Measurements from ENCODE around the gene CNOT1.

The CNOT1 gene

GRCh38 chr16:58530179-58530578 is 99.4 kb downstream of the CNOT1 start:
- no peak overlapping the region for H3K4me3 ChIP-seq (ENCODE audit: low read depth, low read length)
- TF ChIP-seq CTCF (IDR thresholded peaks at IDR 0.05; ENCODE audit: insufficient read depth, low read depth, low read length, missing control alignments), result no peak
- DNase-seq (ENCODE audit: low read depth), result no peak

- no peak for DNase-seq (ENCODE audit: low read depth)
- TF ChIP-seq CTCF (IDR thresholded peaks at IDR 0.05; ENCODE audit: insufficient read depth, low read depth, low read length, missing control alignments), result no peak
- H3K4me3 ChIP-seq (ENCODE audit: low read depth, low read length), result no peak overlapping the region
Observed at GRCh38 chr16:58519707-58520106, 109.9 kb downstream of the CNOT1 start.

GRCh38 chr16:58518980-58519368 is 110.7 kb downstream of the CNOT1 start:
- DNase-seq (ENCODE audit: low read depth), result no peak
- TF ChIP-seq CTCF (IDR thresholded peaks at IDR 0.05; ENCODE audit: insufficient read depth, low read depth, low read length, missing control alignments), result no peak
- H3K4me3 ChIP-seq (ENCODE audit: low read depth, low read length), result peak overlapping the region; percentile 0; the same call in 1 of the 2 replicates

GRCh38 chr16:58518083-58518979 is 111.3 kb downstream of the CNOT1 start:
- peak overlapping the region; percentile 0 for H3K4me3 ChIP-seq (ENCODE audit: low read depth, low read length)
- peak; percentile 60 for DNase-seq (ENCODE audit: low read depth)
- no peak for TF ChIP-seq CTCF (IDR thresholded peaks at IDR 0.05; ENCODE audit: insufficient read depth, low read depth, low read length, missing control alignments)

- H3K4me3 ChIP-seq (ENCODE audit: low read depth, low read length), result peak overlapping the region; percentile 62
- no peak for TF ChIP-seq CTCF (IDR thresholded peaks at IDR 0.05; ENCODE audit: insufficient read depth, low read depth, low read length, missing control alignments)
- DNase-seq (ENCODE audit: low read depth), result no peak
Observed at GRCh38 chr16:58516768-58517107, 112.9 kb downstream of the CNOT1 start.

GRCh38 chr16:58515871-58516767 is 113.5 kb downstream of the CNOT1 start:
- H3K4me3 ChIP-seq (ENCODE audit: low read depth, low read length), result peak overlapping the region; percentile 62
- TF ChIP-seq CTCF (IDR thresholded peaks at IDR 0.05; ENCODE audit: insufficient read depth, low read depth, low read length, missing control alignments), result no peak
- DNase-seq (ENCODE audit: low read depth), result peak; percentile 67

Measured in GM12865 (cell line).